ENCODE data around the gene PAK5. TPM values are rescaled to one million over a fixed set of nuclear protein-coding genes. Genes with fewer than 3 reads are reported as not detected.

PAK5 gene
- total RNA-seq, 1 donor from 2014 or later = not detected

DNA sequence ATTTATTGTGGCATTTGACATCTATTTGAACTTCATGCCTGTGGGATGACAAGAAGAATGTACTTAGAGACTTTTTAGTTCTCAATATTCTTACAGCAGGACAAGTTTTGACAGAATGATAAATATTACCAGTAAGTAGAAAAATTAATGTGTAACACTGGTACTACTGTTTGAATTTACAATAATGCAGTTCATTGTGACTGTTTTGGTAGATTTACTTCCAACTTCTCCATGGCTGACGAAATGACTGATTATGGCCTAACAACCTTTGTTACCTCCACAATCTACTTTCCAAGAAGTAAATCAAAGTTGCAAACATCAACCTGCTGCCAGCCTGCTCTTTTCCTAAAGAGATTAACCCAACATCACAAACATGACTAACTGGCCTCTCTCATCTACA, 38.5 kb downstream of the PAK5 start:
- no peak for DNase-seq (ENCODE audit: low spot score)
- intact Hi-C loops (cut with DNase I) = no loop called here

- intact Hi-C loops (cut with DNase I) = no loop called here
These were observed 44.0 kb downstream of the PAK5 start for GRCh38 chr20:9794831-9795230.

DNA sequence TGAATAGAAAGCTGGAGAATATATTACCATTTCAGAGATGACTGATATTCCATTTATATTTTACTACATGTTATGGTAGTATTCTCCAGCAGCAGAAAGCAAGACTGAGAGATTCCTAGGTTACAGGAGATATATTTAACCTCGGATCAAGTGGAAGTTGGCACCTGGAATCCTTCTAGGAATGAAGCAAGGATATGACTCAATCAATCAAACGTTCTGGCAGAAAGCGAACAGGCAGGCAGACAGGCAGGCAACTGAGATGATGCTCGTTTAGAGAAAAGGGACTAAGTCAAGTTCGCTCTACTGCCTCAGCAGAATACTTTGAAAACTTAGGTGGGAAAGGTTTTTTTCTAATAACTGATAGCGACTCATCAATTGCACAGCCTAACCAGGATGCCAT, 46.2 kb downstream of the PAK5 start:
- DNase-seq (ENCODE audit: low spot score) = no peak
- intact Hi-C loops (cut with DNase I) = no loop called here

More at GRCh38 chr20:9794831-9795230, 44.0 kb downstream of the PAK5 start:
- no peak for DNase-seq (ENCODE audit: low spot score)

DNA sequence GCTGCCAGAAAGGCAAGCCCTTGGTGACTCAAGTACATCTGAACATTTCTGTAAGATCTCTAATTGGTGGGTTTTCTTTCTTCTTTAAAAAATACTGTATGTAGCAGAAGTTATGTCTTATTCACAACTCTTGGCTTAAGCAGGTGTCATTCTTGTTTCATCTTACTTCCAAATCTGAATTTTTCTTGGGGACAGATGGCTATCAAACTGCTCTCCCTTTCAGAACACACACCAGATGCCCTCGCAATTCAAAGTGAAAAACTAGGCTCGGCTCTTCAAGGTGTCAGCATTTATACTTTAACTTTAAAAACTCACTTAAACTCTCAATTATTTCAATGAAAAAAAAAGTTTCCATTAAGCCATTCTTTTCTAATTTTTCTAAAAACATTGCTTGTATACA, 49.7 kb downstream of the PAK5 start:
- no peak for DNase-seq (ENCODE audit: low spot score)
- intact Hi-C loops (cut with DNase I) = no loop called here

DNA sequence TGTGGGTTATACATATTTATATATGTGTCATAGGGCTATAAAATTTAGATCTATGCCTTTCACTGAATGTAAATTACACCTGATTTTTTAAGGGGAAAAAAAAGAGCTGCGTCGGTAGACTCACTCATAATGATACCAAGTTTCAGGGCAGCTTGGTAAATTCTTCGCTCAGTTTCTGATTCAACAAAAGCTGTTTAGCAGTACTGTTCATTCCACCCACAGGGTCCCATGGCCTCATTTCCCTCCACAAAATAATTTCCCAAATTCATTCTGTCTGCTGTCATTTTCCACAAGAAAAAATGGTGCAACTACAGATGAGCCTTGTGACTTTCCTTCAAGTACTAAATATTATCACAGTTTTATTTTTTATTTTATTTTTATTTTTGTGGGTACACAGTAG, 63.7 kb downstream of the PAK5 start:
- intact Hi-C loops (cut with DNase I) = no loop called here
- no peak for DNase-seq (ENCODE audit: low spot score)

DNA sequence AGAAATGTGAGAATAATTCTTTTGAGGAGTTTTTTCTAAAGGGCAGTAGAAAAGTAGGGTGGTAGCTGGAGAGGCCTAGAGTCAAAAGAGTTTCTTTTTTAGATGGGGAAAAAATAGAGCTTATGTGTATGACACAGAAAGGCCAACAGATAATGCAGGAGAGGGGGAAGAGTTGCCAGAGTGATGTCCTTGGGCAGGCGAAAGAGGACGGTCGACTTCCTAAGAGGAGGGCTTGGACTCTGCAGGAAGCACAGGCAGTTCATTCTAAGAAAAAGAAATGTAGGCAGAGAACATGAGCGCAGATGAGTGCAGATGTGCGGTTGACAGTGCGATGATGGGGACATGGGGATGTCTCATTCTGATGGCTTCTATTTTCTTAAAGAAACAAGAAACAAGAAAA, 68.9 kb downstream of the PAK5 start:
- no peak for DNase-seq (ENCODE audit: low spot score)
- intact Hi-C loops (cut with DNase I) = no loop called here

DNA sequence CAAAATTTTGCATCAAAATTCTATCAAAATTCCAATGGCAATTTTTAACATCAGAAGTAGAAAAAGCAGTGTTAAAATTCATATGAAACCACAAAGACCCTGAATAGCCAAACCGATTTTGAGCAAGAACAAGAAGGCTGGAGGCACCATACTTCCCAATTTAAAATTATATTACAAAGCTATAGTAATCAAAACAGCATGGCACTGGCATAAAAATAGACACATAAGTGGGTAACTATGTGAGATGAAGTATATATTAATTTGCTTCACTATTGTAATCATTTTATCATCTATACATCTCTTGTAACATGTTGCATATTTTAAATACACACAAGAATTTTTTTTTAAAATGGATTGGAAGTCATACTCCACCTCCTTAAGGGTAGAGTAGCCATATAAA, 77.4 kb downstream of the PAK5 start:
- DNase-seq (ENCODE audit: low spot score) = no peak
- intact Hi-C loops (cut with DNase I) = no loop called here

GRCh38 chr20:9759392-9759791, 79.5 kb downstream of the PAK5 start:
- DNase-seq (ENCODE audit: low spot score) = no peak
- intact Hi-C loops (cut with DNase I) = no loop called here

DNA sequence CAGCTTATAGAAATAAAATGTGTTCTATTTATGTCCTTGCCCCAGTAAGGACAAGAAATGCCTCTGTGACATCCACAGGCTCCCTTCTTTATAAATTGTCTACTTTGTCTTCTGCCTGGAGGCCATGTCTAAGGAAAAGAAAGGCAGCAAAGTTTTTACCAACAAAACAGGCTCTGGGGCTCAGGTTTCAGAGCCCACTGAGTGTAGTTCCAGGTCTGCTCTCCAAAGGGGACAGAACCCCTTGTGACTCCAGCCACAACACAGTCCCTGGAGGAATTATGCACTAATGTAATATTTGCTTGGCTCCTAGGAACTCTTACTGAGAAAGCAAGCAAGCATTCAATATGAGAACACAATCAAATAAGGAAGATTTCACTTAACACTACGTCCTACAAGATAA, 80.1 kb downstream of the PAK5 start:
- intact Hi-C loops (cut with DNase I) = no loop called here
- no peak for DNase-seq (ENCODE audit: low spot score)

DNA sequence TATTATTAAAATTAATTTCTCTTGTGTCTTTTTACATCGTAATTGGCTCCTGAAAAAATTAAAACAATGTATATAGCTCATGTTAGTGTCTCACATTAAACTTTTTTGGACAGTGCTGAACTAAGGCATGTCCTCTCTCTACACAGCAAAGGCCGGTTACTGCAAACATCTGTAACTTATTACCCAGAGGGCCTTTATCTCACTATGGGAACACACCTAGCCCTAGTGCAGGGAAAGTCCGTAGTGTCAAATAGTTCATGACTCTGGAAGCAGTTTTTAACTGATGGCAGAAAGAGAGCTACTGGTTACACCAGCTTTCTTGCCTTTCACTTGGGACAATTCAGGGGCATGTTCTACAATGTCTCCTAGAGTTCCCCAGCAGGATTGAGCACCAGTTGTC, 82.2 kb downstream of the PAK5 start:
- intact Hi-C loops (cut with DNase I) = no loop called here

GRCh38 chr20:9755301-9755700, 83.6 kb downstream of the PAK5 start:
- intact Hi-C loops (cut with DNase I) = no loop called here
- DNase-seq (ENCODE audit: low spot score) = no peak

More for the DNA sequence above, 82.2 kb downstream of the PAK5 start:
- no peak for DNase-seq (ENCODE audit: low spot score)

DNA sequence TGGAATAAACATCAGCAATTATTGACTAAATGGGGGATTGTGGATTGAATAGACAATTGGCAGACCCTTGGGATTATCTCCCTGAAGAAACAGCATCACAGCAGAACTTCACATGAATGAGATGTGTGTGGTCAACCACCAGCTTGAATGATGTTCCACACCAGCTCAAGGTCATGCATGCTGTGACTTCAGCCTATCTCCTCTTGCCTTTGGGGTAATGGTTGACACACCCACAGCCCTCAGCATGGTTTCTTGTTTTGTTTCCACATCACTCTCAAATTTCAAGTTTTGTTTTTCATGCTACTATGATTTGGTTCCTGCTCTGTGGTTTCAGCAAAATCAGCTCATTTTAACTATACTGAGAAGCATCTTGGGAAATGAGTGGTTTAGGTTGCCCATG, 94.3 kb downstream of the PAK5 start:
- intact Hi-C loops (cut with DNase I) = no loop called here
- DNase-seq (ENCODE audit: low spot score) = no peak

DNA sequence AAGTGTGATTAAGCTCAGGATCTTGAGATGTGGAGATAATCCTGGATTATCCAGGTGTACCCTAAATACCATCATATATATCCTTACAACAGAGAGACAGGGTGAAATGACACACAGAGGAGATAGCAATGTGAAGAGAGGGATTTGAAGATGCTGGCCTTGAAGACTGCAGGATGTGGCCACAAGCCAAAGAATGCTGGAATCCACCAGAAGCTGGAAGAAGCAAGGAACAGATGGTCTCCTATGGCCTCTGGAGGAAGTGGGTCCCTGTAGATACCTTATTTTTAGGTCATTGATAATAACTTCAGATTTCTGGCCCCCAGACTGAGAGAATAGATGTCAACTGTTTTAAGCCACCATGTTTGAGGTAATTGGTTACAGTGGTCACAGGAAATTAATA, 95.0 kb downstream of the PAK5 start:
- intact Hi-C loops (cut with DNase I) = no loop called here
- DNase-seq (ENCODE audit: low spot score) = no peak

DNA sequence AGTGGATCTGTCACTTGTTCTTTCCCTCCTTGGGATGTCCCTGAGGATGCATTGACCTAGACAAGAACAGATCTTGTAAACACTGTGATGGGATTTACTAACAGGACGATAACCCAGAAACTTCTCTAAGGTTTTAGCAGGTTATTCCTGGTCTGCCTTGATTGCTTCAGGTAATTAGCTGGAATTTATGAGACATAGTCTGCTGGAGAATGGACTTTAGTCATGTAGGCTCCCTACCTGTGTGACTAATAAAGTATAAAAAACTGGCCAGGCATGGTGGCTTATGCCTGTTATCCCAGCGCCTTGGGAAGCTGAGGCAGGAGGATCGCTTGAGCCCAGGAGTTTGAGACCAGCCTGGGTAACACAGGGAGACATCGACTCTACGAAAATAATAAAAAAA, 96.1 kb downstream of the PAK5 start:
- intact Hi-C loops (cut with DNase I) = no loop called here
- DNase-seq (ENCODE audit: low spot score) = no peak

- intact Hi-C loops (cut with DNase I) = no loop called here
- no peak for DNase-seq (ENCODE audit: low spot score)
These were observed 96.9 kb downstream of the PAK5 start for GRCh38 chr20:9741996-9742395.

DNA sequence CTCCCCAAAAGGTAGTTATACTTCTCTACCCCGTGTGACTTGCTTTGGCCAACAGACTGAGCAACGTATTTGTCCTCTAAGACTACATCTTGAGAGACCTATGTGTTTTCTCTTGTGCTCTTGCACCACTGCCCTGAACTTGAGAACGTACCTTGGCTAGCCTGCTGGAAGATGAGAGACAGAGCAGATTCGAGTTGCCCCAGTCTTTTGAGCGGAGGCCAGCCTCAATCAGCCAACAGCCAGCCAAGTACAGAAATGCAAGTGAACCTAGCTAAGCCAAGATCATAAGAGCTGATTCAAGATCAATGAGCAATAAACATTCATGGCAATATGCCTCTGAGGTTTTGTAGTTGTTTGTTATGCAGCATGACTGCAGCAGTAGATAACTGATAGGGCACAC, 98.4 kb downstream of the PAK5 start:
- intact Hi-C loops (cut with DNase I) = no loop called here
- no peak for DNase-seq (ENCODE audit: low spot score)

DNA sequence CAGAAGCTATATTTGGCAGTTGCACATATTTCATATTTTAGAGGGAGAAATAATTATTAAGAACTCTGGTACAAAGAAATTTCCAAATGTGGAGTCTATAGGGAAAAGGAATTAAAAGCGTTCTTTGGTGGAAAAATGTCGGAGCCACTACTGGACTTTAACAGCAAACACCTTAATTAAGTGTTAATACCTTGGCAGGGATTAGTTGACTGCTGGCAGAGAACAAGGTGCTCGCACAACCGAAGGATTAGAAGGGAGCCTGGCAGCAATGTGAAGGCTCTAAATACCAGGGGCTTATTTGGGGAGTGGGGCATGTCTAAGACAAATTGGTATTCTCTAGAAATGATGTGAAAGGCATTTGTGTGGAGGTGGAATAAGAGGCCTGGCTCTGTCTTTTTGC, 98.9 kb downstream of the PAK5 start:
- intact Hi-C loops (cut with DNase I) = no loop called here
- no peak for DNase-seq (ENCODE audit: low spot score)

DNA sequence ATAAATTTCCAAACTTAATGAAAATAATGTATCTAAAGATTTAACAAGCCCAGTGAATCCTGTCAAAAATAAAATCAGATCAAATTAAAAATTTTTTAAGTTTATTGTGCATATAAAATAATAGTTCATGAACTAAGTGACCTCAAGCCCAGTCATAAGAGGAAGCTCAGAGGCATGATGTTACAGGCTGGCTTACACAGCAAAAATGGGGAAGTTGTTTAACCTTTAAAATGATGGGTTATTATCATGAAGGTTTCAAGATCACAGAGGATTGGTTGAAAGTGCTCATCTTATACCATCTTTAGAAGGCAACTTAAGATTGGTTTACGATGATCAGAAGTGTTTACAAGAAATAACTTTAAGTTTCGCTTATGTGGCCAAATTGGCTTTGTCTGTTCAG, 102.5 kb downstream of the PAK5 start:
- no peak for DNase-seq (ENCODE audit: low spot score)
- intact Hi-C loops (cut with DNase I) = no loop called here

DNA sequence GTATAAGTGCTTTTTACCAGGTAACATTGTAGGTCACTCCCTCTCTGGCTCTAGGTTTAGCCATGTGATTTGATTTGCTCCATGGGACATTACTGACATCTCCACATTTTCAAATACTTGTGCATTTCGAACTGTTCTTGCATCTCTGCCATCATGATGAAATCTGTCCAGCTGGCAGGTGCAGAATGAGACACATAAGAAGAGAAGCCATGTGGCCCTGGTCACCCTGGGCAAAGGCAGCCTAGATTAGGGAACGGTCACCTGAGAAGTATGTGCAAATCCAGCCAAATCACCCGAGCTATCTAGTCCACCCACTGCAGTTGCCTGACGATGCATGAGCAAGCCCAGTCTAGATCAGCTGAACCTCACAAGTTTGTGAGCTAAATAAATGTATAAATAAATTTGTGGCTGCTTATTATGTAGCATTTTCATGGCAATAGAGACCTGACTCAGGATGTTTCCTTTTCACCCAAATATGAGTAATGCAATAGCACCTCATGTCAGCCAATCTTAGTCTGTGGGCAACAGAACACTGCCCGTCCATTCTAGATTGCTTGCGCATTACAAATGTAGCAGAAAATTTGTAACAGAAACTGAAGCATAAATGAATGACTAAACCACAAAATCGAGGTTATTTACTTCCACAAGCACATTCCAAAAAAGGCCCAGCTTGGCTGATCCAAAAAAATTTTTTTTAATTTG, 115.2 kb downstream of the PAK5 start:
- intact Hi-C loops (cut with DNase I) = no loop called here
- DNase-seq (ENCODE audit: low spot score) = no peak

GRCh38 chr20:9711872-9712271, 127.0 kb downstream of the PAK5 start:
- DNase-seq (ENCODE audit: low spot score) = no peak
- intact Hi-C loops (cut with DNase I) = no loop called here

DNA sequence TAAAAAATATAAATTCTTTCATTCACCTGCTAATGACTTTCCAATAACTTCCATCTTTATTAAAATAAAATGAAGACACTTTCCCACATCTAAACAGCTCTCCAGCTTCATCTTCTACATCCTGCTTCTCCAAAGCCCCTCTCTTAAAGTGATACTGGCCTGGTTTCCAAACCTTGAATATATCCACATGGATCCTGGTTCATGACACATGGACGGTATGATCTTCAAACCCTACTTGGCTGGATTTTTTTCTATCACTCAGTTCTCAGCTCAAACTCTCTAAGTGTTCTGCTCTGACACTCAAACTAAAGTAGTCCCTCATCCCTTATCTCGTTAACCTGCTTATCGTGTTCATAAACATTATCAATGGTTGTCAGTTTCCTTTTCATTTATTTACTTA, 128.2 kb downstream of the PAK5 start:
- intact Hi-C loops (cut with DNase I) = no loop called here

More for the DNA sequence above, 128.2 kb downstream of the PAK5 start:
- no peak for DNase-seq (ENCODE audit: low spot score)

All from cardiac septum (tissue), 1 donor.